Panc1 (cell line): ENCODE data around the gene SUCLG2. TPM values are rescaled to one million over a fixed set of nuclear protein-coding genes. Genes with fewer than 3 reads are reported as not detected.

Experiments
- ATAC-seq: fragments of 200-7000 bp; cut with Tn5 transposase; 2 replicates; pipeline ENCODE4 v1.9.1; 2020; ENCODE audit warnings: mild to moderate bottlenecking, moderate library complexity
- BruUV-seq: library from RNA; stranded (reverse); fragments of 400-500 nt; replicated peaks from 2 replicates; lab custom pipeline; 2021; lab: Mats Ljungman, UMichigan
- CTCF ChIA-PET: fragments of 300-600 bp; sonication (Branson Sonifier 250); formaldehyde crosslinking; loops from one replicate; lab custom pipeline; 2022; ENCODE audit warnings: antibody characterized with exemption; lab: Charles Lee
- POLR2A ChIA-PET: fragments of 300-600 bp; sonication (Branson Sonifier 250); formaldehyde crosslinking; loops from one replicate; lab custom pipeline; 2022; ENCODE audit warnings: antibody characterized with exemption; lab: Charles Lee
- DNase-seq: peaks from one replicate; pipeline ENCODE4 v3.0.0-alpha.2; 2010; ENCODE audit warnings: low read depth, low spot score
- H3K27ac ChIP-seq: 2 replicates; pipeline ENCODE4 v1.5.1; 2011; ENCODE audit warnings: mild to moderate bottlenecking, low read length, inconsistent platforms
- H3K27me3 ChIP-seq: fragments of 200-500 bp; sonication (Bioruptor generic); 2 replicates; pipeline ENCODE4 v1.6.0; 2014; ENCODE audit warnings: low read length, inconsistent platforms; ENCODE audit not compliant: control insufficient read depth, insufficient read depth
- H3K36me3 ChIP-seq: fragments of 200-500 bp; sonication (Bioruptor generic); 2 replicates; pipeline ENCODE4 v1.5.1; 2014; ENCODE audit warnings: inconsistent platforms, mild to moderate bottlenecking, low read length, moderate library complexity; ENCODE audit not compliant: control insufficient read depth, insufficient read depth
- H3K4me1 ChIP-seq: 2 replicates; pipeline ENCODE4 v1.5.1; 2011; ENCODE audit warnings: inconsistent platforms, mild to moderate bottlenecking, low read length, moderate library complexity; ENCODE audit not compliant: control insufficient read depth, insufficient read depth
- H3K4me3 ChIP-seq, 2 experiments: 2 replicates each; pipeline ENCODE4 v1.5.1; 2011 to 2012; ENCODE audit warnings: low read depth in 2 of 2, low read length in 2 of 2, mild to moderate bottlenecking in 2 of 2, inconsistent platforms in 1 of 2, moderate library complexity in 1 of 2
- H3K9me3 ChIP-seq: fragments of 200-500 bp; sonication (Bioruptor generic); 2 replicates; pipeline ENCODE4 v1.5.1; 2014; ENCODE audit warnings: low read depth, mild to moderate bottlenecking, inconsistent platforms, low read length, moderate library complexity; ENCODE audit not compliant: control insufficient read depth, insufficient read depth
- POLR2AphosphoS5 ChIP-seq: IDR thresholded peaks from 2 replicates; pipeline ENCODE4 v1.6.1; 2012; ENCODE audit warnings: mild to moderate bottlenecking, low read depth, low read length, moderate library complexity
- SIN3A ChIP-seq: IDR thresholded peaks from 2 replicates; pipeline ENCODE4 v1.6.1; 2012; ENCODE audit warnings: low read depth, mild to moderate bottlenecking, low read length, moderate library complexity, borderline replicate concordance; ENCODE audit not compliant: insufficient read depth
- TCF7L2 ChIP-seq: IDR thresholded peaks from 2 replicates; pipeline ENCODE4 v1.6.1; 2011; ENCODE audit warnings: mild to moderate bottlenecking, low read depth, low read length, inconsistent platforms
- in situ Hi-C: cut with HindIII; loops from 2 replicates; pipeline ENCODE4 v1.10.0; 2016; ENCODE audit warnings: low sequenced_read_pairs, low pct_unique_long_range_greater_than_20kb
- intact Hi-C: fragments of 100-400 bp; cut with micrococcal nuclease; formaldehyde crosslinking; loops from one replicate; pipeline ENCODE4 v1.10.0; 2022; ENCODE audit not compliant: unreplicated experiment
- total RNA-seq: library from RNA; stranded (reverse); gene quantifications from one replicate; pipeline ENCODE4 v1.2.1, GENCODE V29; 2021; ENCODE audit not compliant: unreplicated experiment
- TF ChIP-seq, protein P1 (sequence below), 2 experiments: IDR thresholded peaks; 2 replicates each; pipeline ENCODE4 v1.6.1; 2011 to 2012; ENCODE audit warnings: low read depth in 2 of 2, control low read depth in 1 of 2, low read length in 1 of 2, mild to moderate bottlenecking in 1 of 2, moderate library complexity in 1 of 2; ENCODE audit not compliant: insufficient read depth in 1 of 2
- TF ChIP-seq, protein P2 (sequence below): fragments of 450-650 bp; IDR thresholded peaks from 2 replicates; pipeline ENCODE4 v1.5.1; 2017; ENCODE audit warnings: mild to moderate bottlenecking

SUCLG2 gene
- total RNA-seq, 1 experiment from 2014 or later = 28.3 TPM

DNA sequence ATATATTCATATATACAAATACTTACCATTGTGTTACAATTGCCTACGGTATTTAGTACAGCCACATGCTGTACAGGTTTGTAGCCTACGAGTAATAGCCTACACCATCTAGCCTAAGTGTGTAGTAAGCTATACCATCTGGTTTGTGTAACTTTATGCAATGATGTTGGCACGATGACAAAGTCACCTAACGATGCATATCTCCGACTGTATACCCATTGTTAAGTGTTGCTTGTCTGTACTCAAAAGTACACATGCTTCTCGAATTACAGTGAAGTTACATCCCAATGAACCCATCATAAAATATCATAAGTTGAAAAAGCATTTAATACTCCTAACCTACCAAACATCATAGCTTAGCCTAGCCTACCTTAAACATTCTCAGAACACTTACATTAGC, 329.2 kb downstream of the SUCLG2 start:
- intact Hi-C loops = no loop called here
- no peak for DNase-seq
- TF ChIP-seq TCF7L2 (no peak), POLR2AphosphoS5 (no peak), SIN3A (no peak)
- TF ChIP-seq, protein P1, sequence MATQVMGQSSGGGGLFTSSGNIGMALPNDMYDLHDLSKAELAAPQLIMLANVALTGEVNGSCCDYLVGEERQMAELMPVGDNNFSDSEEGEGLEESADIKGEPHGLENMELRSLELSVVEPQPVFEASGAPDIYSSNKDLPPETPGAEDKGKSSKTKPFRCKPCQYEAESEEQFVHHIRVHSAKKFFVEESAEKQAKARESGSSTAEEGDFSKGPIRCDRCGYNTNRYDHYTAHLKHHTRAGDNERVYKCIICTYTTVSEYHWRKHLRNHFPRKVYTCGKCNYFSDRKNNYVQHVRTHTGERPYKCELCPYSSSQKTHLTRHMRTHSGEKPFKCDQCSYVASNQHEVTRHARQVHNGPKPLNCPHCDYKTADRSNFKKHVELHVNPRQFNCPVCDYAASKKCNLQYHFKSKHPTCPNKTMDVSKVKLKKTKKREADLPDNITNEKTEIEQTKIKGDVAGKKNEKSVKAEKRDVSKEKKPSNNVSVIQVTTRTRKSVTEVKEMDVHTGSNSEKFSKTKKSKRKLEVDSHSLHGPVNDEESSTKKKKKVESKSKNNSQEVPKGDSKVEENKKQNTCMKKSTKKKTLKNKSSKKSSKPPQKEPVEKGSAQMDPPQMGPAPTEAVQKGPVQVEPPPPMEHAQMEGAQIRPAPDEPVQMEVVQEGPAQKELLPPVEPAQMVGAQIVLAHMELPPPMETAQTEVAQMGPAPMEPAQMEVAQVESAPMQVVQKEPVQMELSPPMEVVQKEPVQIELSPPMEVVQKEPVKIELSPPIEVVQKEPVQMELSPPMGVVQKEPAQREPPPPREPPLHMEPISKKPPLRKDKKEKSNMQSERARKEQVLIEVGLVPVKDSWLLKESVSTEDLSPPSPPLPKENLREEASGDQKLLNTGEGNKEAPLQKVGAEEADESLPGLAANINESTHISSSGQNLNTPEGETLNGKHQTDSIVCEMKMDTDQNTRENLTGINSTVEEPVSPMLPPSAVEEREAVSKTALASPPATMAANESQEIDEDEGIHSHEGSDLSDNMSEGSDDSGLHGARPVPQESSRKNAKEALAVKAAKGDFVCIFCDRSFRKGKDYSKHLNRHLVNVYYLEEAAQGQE (IDR thresholded peaks at IDR 0.05; ENCODE audit: insufficient read depth in 1 of 2, low read depth in 2 of 2, low read length in 1 of 2) = no peak
- TF ChIP-seq, protein P2, sequence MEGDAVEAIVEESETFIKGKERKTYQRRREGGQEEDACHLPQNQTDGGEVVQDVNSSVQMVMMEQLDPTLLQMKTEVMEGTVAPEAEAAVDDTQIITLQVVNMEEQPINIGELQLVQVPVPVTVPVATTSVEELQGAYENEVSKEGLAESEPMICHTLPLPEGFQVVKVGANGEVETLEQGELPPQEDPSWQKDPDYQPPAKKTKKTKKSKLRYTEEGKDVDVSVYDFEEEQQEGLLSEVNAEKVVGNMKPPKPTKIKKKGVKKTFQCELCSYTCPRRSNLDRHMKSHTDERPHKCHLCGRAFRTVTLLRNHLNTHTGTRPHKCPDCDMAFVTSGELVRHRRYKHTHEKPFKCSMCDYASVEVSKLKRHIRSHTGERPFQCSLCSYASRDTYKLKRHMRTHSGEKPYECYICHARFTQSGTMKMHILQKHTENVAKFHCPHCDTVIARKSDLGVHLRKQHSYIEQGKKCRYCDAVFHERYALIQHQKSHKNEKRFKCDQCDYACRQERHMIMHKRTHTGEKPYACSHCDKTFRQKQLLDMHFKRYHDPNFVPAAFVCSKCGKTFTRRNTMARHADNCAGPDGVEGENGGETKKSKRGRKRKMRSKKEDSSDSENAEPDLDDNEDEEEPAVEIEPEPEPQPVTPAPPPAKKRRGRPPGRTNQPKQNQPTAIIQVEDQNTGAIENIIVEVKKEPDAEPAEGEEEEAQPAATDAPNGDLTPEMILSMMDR = no peak
- ATAC-seq = no peak
- ChIA-PET POLR2A (no interaction called here), CTCF (no interaction called here)
- Histone ChIP-seq H3K4me1 (no peaks in the 10 kb centered on the region), H3K4me3 (no peak overlapping the region), H3K27ac (no peak overlapping the region), H3K27me3 (no peaks in the 10 kb centered on the region), H3K9me3 (no peaks in the 10 kb centered on the region), H3K36me3 (no peaks in the 10 kb centered on the region)
- no TSS peak for BruUV-seq
- in situ Hi-C loops = no loop called here
